Measurements from ENCODE around the gene NEO1.

The NEO1 gene

GRCh38 chr15:73051807-73052652 lies at the start of gene NEO1:
NEO1 (plus strand) TSS chr15:73052463; CDS start chr15:73052676, 213 bp downstream.
- peak; percentile 83 for DNase-seq

GRCh38 chr15:73004462-73004861 lies 47.8 kb upstream of the NEO1 start:
- DNase-seq: no peak

GRCh38 chr15:73005032-73005431 lies 47.2 kb upstream of the NEO1 start:
- DNase-seq: no peak

GRCh38 chr15:73005446-73005845 lies 46.8 kb upstream of the NEO1 start:
- no peak for DNase-seq

GRCh38 chr15:73006523-73006922 lies 45.7 kb upstream of the NEO1 start:
- DNase-seq: no peak

GRCh38 chr15:73009066-73010056 lies 42.9 kb upstream of the NEO1 start:
- DNase-seq: no peak

GRCh38 chr15:73010154-73011152 lies 41.8 kb upstream of the NEO1 start:
- DNase-seq: peak; percentile 49

- DNase-seq: no peak
Observed at GRCh38 chr15:73014904-73015303, 37.4 kb upstream of the NEO1 start.

- no peak for DNase-seq
Observed at GRCh38 chr15:73015493-73015892, 36.8 kb upstream of the NEO1 start.

GRCh38 chr15:73017987-73018386 lies 34.3 kb upstream of the NEO1 start:
- no peak for DNase-seq

GRCh38 chr15:73019154-73019553 lies 33.1 kb upstream of the NEO1 start:
- no peak for DNase-seq

GRCh38 chr15:73019601-73020146 lies 32.6 kb upstream of the NEO1 start:
- DNase-seq: no peak

- no peak for DNase-seq
Observed at GRCh38 chr15:73021139-73021621, 31.1 kb upstream of the NEO1 start.

GRCh38 chr15:73022161-73022560 lies 30.1 kb upstream of the NEO1 start:
- DNase-seq: peak; percentile 7

GRCh38 chr15:73023071-73023470 lies 29.2 kb upstream of the NEO1 start:
- no peak for DNase-seq

GRCh38 chr15:73024168-73024567 lies 28.1 kb upstream of the NEO1 start:
- DNase-seq: no peak

GRCh38 chr15:73026511-73027054 lies 25.7 kb upstream of the NEO1 start:
- DNase-seq: no peak

- DNase-seq: no peak
Observed at GRCh38 chr15:73028031-73028430, 24.2 kb upstream of the NEO1 start.

GRCh38 chr15:73028831-73029451 lies 23.3 kb upstream of the NEO1 start:
- DNase-seq: peak; percentile 20

GRCh38 chr15:73030122-73030679 lies 22.1 kb upstream of the NEO1 start:
- DNase-seq: no peak

GRCh38 chr15:73031648-73032047 lies 20.6 kb upstream of the NEO1 start:
- DNase-seq: no peak

Measured in fibroblast of upper back skin (primary cell).